Measurements from ENCODE around the gene LDLRAD3. TPM values are rescaled to one million over a fixed set of nuclear protein-coding genes. Genes with fewer than 3 reads are reported as not detected.

LDLRAD3 gene
- total RNA-seq, 1 experiment from 2014 or later, result 12.1 TPM

DNA sequence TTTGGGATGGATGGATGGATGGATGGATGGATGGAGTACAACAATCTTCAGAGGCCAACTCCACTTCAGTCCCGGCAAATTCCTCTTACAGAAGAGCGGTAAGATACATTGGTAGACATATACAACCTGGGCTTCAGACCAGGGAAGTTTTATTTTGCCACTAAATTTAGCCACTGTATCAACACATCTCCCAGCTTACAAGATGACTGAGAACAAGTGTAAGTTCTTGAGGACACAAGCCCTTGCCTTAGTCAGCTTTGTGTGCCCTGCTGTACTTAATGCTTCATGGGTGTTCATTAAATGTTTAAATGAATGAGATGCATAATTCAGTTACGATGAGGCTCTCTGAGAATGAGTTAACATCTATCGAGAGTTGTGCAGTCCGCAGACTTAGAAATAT, 217.7 kb downstream of the LDLRAD3 start:
- Histone ChIP-seq H2AFZ (ENCODE audit: low read length) (no peak overlapping the region), H3K18ac (ENCODE audit: insufficient read length, low read depth, low read length) (no peak overlapping the region), H4K8ac (replicated peaks; ENCODE audit: insufficient read length, low read depth, low read length) (no peak overlapping the region), H4K20me1 (ENCODE audit: control insufficient read depth, insufficient read depth, insufficient read length) (no peaks in the 10 kb centered on the region), H3T11ph (ENCODE audit: low read length) (no peak overlapping the region), H3K23me2 (ENCODE audit: insufficient read length, low read depth, low read length, poor library complexity, severe bottlenecking) (no peaks in the 10 kb centered on the region), H3K4me2 (ENCODE audit: insufficient read depth, insufficient read length, low read length) (no peak overlapping the region), H2BK120ac (ENCODE audit: low read depth, low read length, poor library complexity, severe bottlenecking) (no peak overlapping the region), H3K79me1 (ENCODE audit: insufficient read depth, low read depth, low read length, poor library complexity, severe bottlenecking) (no peaks in the 10 kb centered on the region), H3K9ac (ENCODE audit: extremely low read depth, insufficient read length, low read length) (no peak overlapping the region), H3K27me3 (ENCODE audit: insufficient read depth, low read length) (no peaks in the 10 kb centered on the region), H2AK5ac (ENCODE audit: insufficient read length, low read length) (no peak overlapping the region), H2BK15ac (ENCODE audit: low read depth, low read length) (no peak overlapping the region), H3K27ac (ENCODE audit: insufficient read length, low read depth, low read length) (no peak overlapping the region), H3K4ac (ENCODE audit: low read depth, low read length) (no peak overlapping the region), H3K14ac (ENCODE audit: insufficient read depth, low read length) (no peak overlapping the region), H3K79me2 (ENCODE audit: insufficient read depth, low read length) (no peaks in the 10 kb centered on the region), H2BK12ac (ENCODE audit: insufficient read length, low read depth, low read length) (no peak overlapping the region), H4K5ac (ENCODE audit: insufficient read length, low read depth, low read length) (no peak overlapping the region), H3K4me1 (ENCODE audit: insufficient read depth, low read length) (peaks cover 6% of the 10 kb centered on the region; the same call in 1 of the 2 replicates), H4K91ac (ENCODE audit: insufficient read length, low read depth, low read length) (no peak overlapping the region), H3K9me3 (ENCODE audit: control insufficient read depth, low read depth, low read length) (no peaks in the 10 kb centered on the region), H2BK20ac (ENCODE audit: low read depth, low read length, poor library complexity, severe bottlenecking) (no peak overlapping the region), H3K56ac (ENCODE audit: insufficient read length, low read depth, low read length) (no peak overlapping the region), H2BK5ac (ENCODE audit: insufficient read length, low read length) (no peak overlapping the region), H3K23ac (ENCODE audit: insufficient read length, low read depth, low read length) (no peak overlapping the region)
- H3K4me1 Mint-ChIP-seq, result peaks cover 4 to 7% of the 10 kb centered on the region in 2 experiments; a peak in 3 of 4 replicates
- H3K4me3 Mint-ChIP-seq, result no peak overlapping the region
- H3K9me3 Mint-ChIP-seq, result no peaks in the 10 kb centered on the region
- H3K36me3 Mint-ChIP-seq (ENCODE audit: insufficient read depth in 1 of 3, low read depth in 3 of 3), result no peaks in the 10 kb centered on the region
- TF ChIP-seq, protein P1, sequence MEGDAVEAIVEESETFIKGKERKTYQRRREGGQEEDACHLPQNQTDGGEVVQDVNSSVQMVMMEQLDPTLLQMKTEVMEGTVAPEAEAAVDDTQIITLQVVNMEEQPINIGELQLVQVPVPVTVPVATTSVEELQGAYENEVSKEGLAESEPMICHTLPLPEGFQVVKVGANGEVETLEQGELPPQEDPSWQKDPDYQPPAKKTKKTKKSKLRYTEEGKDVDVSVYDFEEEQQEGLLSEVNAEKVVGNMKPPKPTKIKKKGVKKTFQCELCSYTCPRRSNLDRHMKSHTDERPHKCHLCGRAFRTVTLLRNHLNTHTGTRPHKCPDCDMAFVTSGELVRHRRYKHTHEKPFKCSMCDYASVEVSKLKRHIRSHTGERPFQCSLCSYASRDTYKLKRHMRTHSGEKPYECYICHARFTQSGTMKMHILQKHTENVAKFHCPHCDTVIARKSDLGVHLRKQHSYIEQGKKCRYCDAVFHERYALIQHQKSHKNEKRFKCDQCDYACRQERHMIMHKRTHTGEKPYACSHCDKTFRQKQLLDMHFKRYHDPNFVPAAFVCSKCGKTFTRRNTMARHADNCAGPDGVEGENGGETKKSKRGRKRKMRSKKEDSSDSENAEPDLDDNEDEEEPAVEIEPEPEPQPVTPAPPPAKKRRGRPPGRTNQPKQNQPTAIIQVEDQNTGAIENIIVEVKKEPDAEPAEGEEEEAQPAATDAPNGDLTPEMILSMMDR (conservative IDR thresholded peaks at IDR 0.05), result no peak
- no peak for DNase-seq
- no peak overlapping the region for H3K27ac Mint-ChIP-seq
- no peaks in the 10 kb centered on the region for H3K27me3 Mint-ChIP-seq (ENCODE audit: low read depth)
- WGBS (ENCODE audit: extremely low coverage, insufficient read length, low lambda C conversion rate), result no CpG with 5 or more reads among the region's 5 CpGs
